Thyroid gland (tissue), 4 donors: Measurements from ENCODE around the gene EHBP1L1. TPM values are rescaled to one million over a fixed set of nuclear protein-coding genes. Genes with fewer than 3 reads are reported as not detected.

ENCODE experiments used
- DNase-seq, 2 donors: peaks; one replicate each; pipeline ENCODE4 v3.0.0-alpha.2; 2019
- H3K27ac ChIP-seq, 3 donors: fragments of 200-600 bp; sonication (generic); 1 replicate in 2 of 3; 2 replicates in 1 of 3; pipeline ENCODE4 v1.5.1; 2016 to 2019; ENCODE audit warnings: mild to moderate bottlenecking in 1 of 3, moderate library complexity in 1 of 3
- H3K27me3 ChIP-seq: fragments of 200-600 bp; sonication (generic); one replicate; pipeline ENCODE4 v1.5.1; 2019
- H3K36me3 ChIP-seq, 2 donors: fragments of 200-600 bp; sonication (generic); one replicate each; pipeline ENCODE4 v1.5.1; 2016 to 2019
- H3K4me1 ChIP-seq, 2 donors: fragments of 200-600 bp; sonication (generic); one replicate each; pipeline ENCODE4 v1.5.1; 2017 to 2019
- H3K4me3 ChIP-seq, 3 donors: fragments of 200-600 bp; sonication (generic); replicated peaks in 1 of 3; 1 replicate in 2 of 3; 2 replicates in 1 of 3; pipeline ENCODE4 v1.5.1; 2016; ENCODE audit warnings: mild to moderate bottlenecking in 1 of 3
- H3K9me3 ChIP-seq: fragments of 200-600 bp; sonication (generic); one replicate; pipeline ENCODE4 v1.5.1; 2017
- POLR2A ChIP-seq, 2 donors: fragments of 450-650 bp; IDR thresholded peaks; one replicate each; pipeline ENCODE4 v1.6.1; 2017; ENCODE audit warnings: antibody characterized with exemption in 2 of 2, mild to moderate bottlenecking in 2 of 2, moderate library complexity in 1 of 2
- WGBS, 2 donors: methylation state at CpG; one replicate each; pipeline ENCODE4 v1.1.5; 2017; 5-methylcytosine and 5-hydroxymethylcytosine counted together
- intact Hi-C: fragments of 100-400 bp; cut with DNase I; formaldehyde crosslinking; loops from one replicate; pipeline ENCODE4 v1.15.1; 2023
- total RNA-seq, 4 donors: library from RNA; depleted of rRNA; stranded (reverse); fragments of >200 nt; gene quantifications; one replicate each; pipeline ENCODE4 v1.2.3, GENCODE V29; 2016
- TF ChIP-seq, protein P1 (sequence below), 6 experiments: fragments of 200-600 bp in 3 of 6; fragments of 450-650 bp in 3 of 6; sonication (generic) in 3 of 6; IDR thresholded peaks; one replicate each; pipeline ENCODE4 v1.5.1; 2016 to 2019; ENCODE audit warnings: antibody characterized with exemption in 6 of 6, mild to moderate bottlenecking in 2 of 6, inconsistent platforms in 1 of 6, moderate library complexity in 1 of 6

Gene EHBP1L1
- total RNA-seq, 4 donors from 2014 or later, result 8.6 to 18.8 (median 12.0) TPM

- TF ChIP-seq POLR2A (IDR thresholded peaks at IDR 0.05), result no peak
- TF ChIP-seq, protein P1, sequence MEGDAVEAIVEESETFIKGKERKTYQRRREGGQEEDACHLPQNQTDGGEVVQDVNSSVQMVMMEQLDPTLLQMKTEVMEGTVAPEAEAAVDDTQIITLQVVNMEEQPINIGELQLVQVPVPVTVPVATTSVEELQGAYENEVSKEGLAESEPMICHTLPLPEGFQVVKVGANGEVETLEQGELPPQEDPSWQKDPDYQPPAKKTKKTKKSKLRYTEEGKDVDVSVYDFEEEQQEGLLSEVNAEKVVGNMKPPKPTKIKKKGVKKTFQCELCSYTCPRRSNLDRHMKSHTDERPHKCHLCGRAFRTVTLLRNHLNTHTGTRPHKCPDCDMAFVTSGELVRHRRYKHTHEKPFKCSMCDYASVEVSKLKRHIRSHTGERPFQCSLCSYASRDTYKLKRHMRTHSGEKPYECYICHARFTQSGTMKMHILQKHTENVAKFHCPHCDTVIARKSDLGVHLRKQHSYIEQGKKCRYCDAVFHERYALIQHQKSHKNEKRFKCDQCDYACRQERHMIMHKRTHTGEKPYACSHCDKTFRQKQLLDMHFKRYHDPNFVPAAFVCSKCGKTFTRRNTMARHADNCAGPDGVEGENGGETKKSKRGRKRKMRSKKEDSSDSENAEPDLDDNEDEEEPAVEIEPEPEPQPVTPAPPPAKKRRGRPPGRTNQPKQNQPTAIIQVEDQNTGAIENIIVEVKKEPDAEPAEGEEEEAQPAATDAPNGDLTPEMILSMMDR (IDR thresholded peaks at IDR 0.05), result no peak
- WGBS, 2 donors, result 87 to 96% methylated on average over 9 to 14 of the region's 18 CpGs
- DNase-seq, result no peak
- peaks cover 18 to 37% of the 10 kb centered on the region in 2 donors for H3K36me3 ChIP-seq
- no peaks in the 10 kb centered on the region for H3K27me3 ChIP-seq
- no peak overlapping the region for H3K27ac ChIP-seq
- H3K4me1 ChIP-seq, result peaks cover 18 to 20% of the 10 kb centered on the region in 2 donors
- H3K4me3 ChIP-seq, result no peak overlapping the region
- no peaks in the 10 kb centered on the region for H3K9me3 ChIP-seq
- intact Hi-C loops, result no loop called here
Measured at GRCh38 chr11:65537620-65538231, 38.1 kb upstream of the EHBP1L1 start.

DNA sequence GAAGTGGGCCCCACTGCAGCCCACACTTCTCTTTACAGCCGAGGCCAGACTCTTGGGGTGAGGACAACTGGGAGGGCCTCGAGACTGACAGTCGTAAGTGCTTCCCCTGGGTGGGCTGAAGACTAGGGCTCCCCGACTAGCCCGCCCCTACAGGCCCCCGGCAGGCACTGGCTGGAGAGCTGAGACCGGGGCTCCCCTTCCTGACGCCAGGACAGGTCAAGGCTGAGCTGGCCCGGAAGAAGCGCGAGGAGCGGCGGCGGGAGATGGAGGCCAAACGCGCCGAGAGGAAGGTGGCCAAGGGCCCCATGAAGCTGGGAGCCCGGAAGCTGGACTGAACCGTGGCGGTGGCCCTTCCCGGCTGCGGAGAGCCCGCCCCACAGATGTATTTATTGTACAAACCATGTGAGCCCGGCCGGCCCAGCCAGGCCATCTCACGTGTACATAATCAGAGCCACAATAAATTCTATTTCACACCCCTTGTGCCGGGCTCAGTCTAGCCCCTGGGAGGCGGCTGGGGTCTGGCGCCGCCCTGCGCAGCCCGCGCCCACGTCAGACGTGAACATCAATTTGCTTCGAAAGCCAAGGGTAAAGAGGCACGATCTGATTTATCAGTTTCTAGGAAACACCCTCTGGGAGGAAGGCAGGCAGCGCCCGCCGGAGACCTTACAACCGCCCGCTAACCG is 37.5 kb upstream of the EHBP1L1 start:
- peaks cover 13 to 30% of the 10 kb centered on the region in 2 donors for H3K36me3 ChIP-seq
- no peak for DNase-seq
- WGBS, 2 donors, result 92 to 94% methylated on average over 36 to 38 of the region's 43 CpGs

GRCh38 chr11:65538915-65539743 is 36.7 kb upstream of the EHBP1L1 start:
- Histone ChIP-seq H3K4me1 (peaks cover 18 to 20% of the 10 kb centered on the region in 2 donors), H3K36me3 (peaks cover 13 to 24% of the 10 kb centered on the region in 2 donors), H3K27me3 (no peaks in the 10 kb centered on the region), H3K4me3 (peak overlapping the region in 1 of 3 donors; percentile 39), H3K27ac (peak overlapping the region; percentile 80 to 93 (median 83)), H3K9me3 (no peaks in the 10 kb centered on the region)
- no peak for TF ChIP-seq POLR2A (IDR thresholded peaks at IDR 0.05)
- TF ChIP-seq, protein P1 (IDR thresholded peaks at IDR 0.05), result no peak
- DNase-seq, result no peak
- WGBS, 2 donors, result 83 to 85% methylated on average over 67 to 76 of the region's 92 CpGs
- intact Hi-C loops, result no loop called here

More for the DNA sequence above, 37.5 kb upstream of the EHBP1L1 start:
- H3K27ac ChIP-seq, result no peak overlapping the region
- intact Hi-C loops, result no loop called here
- TF ChIP-seq, protein P1 (IDR thresholded peaks at IDR 0.05), result no peak
- no peak for TF ChIP-seq POLR2A (IDR thresholded peaks at IDR 0.05)
- no peak overlapping the region for H3K4me3 ChIP-seq
- no peaks in the 10 kb centered on the region for H3K27me3 ChIP-seq
- peaks cover 18 to 20% of the 10 kb centered on the region in 2 donors for H3K4me1 ChIP-seq
- H3K9me3 ChIP-seq, result no peaks in the 10 kb centered on the region

GRCh38 chr11:65539744-65540289 is 36.0 kb upstream of the EHBP1L1 start:
- peak; percentile 83 to 87 for DNase-seq
- intact Hi-C loops, result no loop called here
- H3K4me1 ChIP-seq, result peaks cover 18 to 20% of the 10 kb centered on the region in 2 donors
- TF ChIP-seq POLR2A (IDR thresholded peaks at IDR 0.05), result peak in 1 of 2 donors; percentile 63
- TF ChIP-seq, protein P1 (IDR thresholded peaks at IDR 0.05), result peak in 1 of 6 experiments; percentile 44
- no peaks in the 10 kb centered on the region for H3K27me3 ChIP-seq
- H3K9me3 ChIP-seq, result no peaks in the 10 kb centered on the region
- peak overlapping the region; percentile 80 to 93 (median 83) for H3K27ac ChIP-seq
- WGBS, 2 donors, result 40 to 52% methylated on average over 4 to 5 of the region's 60 CpGs
- peaks cover 13 to 24% of the 10 kb centered on the region in 2 donors for H3K36me3 ChIP-seq
- peak overlapping the region in 1 of 3 donors; percentile 39 for H3K4me3 ChIP-seq
